ENCODE data around the gene MAEA. TPM values are rescaled to one million over a fixed set of nuclear protein-coding genes. Genes with fewer than 3 reads are reported as not detected.

MAEA gene
- total RNA-seq, 1 experiment from 2014 or later, result 19.1 TPM

DNA sequence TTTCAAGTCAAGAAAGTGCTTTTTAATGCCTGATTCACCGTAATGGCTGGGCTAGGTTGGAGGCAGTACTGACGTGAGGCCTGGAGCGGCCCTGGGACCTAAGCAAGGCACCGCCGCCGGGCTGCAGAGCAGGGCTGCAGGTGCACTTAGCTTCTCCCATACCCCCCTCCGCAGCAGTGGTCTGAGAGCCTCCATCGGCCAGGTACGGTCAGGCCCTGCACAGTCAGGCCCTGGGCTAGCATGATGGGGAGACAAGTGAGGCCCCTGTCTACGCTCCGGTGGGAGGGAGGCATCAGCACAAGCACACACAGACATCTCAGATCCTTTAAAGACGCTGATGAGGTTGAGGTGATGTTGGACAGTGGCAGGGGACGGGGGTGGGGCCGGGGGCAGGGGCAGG lies 4.7 kb downstream of the MAEA start:
- in situ Hi-C loops (cut with HindIII; ENCODE audit: low pct_unique_long_range_greater_than_20kb, low sequenced_read_pairs), result no loop called here
- DNase-seq (ENCODE audit: low read depth), result no peak

DNA sequence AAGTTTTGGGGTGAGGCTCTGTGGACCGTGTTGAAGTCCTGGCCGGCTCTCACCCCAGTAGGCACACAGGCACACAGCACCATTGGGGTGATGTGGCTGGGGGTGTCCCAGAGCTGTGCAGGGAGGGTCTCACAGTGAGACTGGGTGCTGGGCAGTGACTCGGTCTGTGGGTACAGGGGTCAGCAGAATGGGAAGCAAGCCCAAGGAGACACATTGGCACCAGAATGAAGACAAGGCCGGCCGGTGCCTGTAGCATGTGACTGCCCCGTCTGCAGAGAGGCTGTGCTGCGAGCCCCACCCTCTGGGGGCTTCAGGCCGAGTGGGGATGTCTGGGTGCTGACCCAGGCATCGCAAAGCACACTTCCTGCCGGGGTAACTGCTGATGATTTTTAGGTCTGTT lies 5.2 kb downstream of the MAEA start:
- no peak for DNase-seq (ENCODE audit: low read depth)
- in situ Hi-C loops (cut with HindIII; ENCODE audit: low pct_unique_long_range_greater_than_20kb, low sequenced_read_pairs), result no loop called here

DNA sequence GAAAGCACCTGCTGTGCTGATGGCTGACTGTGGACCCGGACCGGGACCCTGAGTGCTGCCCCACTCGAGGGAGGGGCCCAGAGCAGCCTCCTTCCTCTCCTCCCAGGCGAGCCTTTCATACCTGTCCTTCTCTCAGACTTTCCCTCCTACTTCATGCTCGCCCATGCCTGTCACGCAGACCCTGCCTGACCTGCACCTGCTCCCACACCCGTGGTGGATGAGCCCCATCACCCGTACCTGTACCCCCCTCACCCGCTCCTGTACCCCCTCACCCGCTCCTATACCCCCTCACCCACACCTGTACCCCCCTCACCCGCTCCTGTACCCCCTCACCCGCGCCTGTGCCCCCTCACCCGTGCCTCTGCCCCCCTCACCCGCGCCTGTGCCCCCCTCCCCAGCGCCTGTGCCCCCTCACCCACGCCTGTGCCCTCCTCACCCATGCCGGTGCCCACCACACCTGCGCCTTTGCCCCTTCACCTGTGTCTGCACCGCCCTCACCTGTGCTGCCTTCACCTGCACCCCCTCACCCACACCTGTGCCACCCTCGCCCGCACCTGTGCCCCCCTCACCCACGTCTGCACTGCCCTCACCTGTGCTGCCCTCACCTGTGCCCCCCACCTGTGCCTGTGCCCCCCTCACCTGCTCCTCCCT lies 5.8 kb downstream of the MAEA start:
- no peak for DNase-seq (ENCODE audit: low read depth)
- in situ Hi-C loops (cut with HindIII; ENCODE audit: low pct_unique_long_range_greater_than_20kb, low sequenced_read_pairs), result no loop called here

DNA sequence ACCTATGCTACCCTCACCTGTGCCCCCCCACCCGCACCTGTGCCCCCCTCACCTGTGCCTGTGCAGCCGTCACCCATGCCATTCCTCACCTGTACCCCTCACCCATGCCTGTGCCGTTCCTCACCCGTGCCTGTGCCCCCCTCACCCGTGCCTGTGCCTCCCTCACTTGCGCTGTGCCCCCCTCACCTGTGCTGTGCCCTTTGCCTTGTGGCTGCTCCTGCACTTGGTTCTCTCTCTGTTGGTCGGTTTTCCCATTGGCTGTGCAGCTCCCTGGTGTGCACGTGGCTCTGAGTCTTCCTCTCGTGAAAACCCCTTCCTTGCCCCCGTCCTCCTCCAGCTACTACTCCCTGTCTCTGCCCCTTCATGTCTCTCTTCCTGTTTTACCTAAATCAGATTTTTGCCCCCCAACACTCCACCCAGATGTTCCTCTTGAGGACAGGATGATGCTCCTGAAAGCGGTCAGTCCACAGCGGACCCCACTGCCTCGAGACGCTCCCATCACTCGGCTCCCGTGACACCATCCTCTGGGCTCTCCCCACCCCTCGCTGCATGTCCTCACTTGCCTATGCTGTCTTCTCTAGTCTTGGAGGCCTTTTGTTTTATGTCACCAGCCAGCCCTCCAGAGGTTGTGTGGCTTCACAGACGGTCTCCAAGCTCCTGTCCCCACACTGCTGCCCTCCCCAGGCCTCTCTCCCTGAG lies 6.8 kb downstream of the MAEA start:
- in situ Hi-C loops (cut with HindIII; ENCODE audit: low pct_unique_long_range_greater_than_20kb, low sequenced_read_pairs), result no loop called here
- DNase-seq (ENCODE audit: low read depth), result no peak

- in situ Hi-C loops (cut with HindIII; ENCODE audit: low pct_unique_long_range_greater_than_20kb, low sequenced_read_pairs), result no loop called here
- no peak for DNase-seq (ENCODE audit: low read depth)
Observed at GRCh38 chr4:1297023-1297395, 7.3 kb downstream of the MAEA start.

- no peak for DNase-seq (ENCODE audit: low read depth)
- in situ Hi-C loops (cut with HindIII; ENCODE audit: low pct_unique_long_range_greater_than_20kb, low sequenced_read_pairs), result no loop called here
Observed at GRCh38 chr4:1297456-1298325, 8.0 kb downstream of the MAEA start.

DNA sequence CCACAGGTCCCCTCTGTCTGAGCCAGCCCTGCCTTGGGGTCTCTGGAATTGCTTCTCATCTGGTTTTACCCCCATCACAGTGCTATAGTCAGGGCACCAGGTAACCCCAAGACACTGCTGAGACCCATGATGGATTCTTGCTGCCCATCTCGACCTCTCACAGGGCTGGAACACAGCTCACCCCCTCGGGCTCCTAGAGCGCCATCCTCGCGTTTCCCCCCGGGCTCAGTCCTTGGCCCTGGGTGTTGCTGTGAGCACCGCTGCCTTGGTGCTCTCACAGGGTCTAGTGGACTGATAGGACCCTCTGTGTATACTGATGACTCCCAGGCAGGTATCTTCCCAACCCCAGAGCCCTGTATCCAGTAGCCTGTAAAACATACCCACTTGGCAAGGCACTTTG lies 8.8 kb downstream of the MAEA start:
- DNase-seq (ENCODE audit: low read depth), result no peak

DNA sequence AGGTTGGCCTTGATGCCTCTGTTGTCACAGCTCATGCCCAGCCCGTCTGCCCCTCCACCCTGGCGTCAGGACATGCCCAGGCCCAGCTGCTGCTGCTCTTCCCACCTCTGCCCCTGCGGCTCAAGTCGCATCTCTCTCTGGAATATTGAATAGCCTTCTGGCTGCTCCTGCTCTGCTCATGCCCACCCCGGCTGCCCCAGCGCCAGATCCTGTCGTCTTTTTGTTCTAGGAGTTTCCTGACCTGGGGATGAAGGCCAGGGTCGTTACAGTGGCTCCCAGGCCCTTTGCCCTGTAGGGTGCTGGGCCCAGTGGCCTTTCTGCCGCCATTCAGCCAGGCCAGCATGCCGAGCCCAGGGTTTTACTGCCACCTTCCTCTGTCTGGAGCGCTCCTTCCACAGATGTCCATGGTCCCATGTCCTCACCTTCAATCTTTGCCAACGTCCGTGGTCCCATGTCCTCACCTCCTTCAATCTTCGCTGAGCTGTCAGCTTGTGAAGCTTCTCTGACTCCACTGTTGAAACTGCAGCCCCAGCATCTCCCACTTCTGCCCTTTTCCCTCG lies 9.7 kb downstream of the MAEA start:
- no peak for DNase-seq (ENCODE audit: low read depth)
- in situ Hi-C loops (cut with HindIII; ENCODE audit: low pct_unique_long_range_greater_than_20kb, low sequenced_read_pairs), result no loop called here

More for the DNA sequence above, 8.8 kb downstream of the MAEA start:
- in situ Hi-C loops (cut with HindIII; ENCODE audit: low pct_unique_long_range_greater_than_20kb, low sequenced_read_pairs), result no loop called here

- in situ Hi-C loops (cut with HindIII; ENCODE audit: low pct_unique_long_range_greater_than_20kb, low sequenced_read_pairs), result no loop called here
- DNase-seq (ENCODE audit: low read depth), result no peak
Observed at GRCh38 chr4:1300466-1301455, 11.1 kb downstream of the MAEA start.

DNA sequence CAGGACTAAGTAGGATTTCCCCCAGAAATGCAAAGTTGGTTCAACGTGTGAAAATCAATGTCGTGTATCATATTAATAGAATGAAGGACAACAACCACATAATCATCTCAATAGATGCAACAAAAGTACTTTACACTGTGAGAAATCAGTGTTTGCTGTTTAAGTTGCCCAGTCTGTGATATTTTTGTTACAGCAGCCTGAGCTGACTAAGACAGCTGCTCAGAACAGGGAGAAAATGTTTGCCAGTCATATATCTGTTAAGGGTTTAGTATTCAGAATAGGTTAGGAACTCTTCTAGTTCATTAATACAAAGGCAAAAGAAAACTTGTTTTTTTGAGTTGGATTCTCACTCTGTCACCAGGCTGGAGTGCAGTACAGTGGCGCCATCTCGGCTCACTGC lies 12.5 kb downstream of the MAEA start:
- DNase-seq (ENCODE audit: low read depth), result no peak
- in situ Hi-C loops (cut with HindIII; ENCODE audit: low pct_unique_long_range_greater_than_20kb, low sequenced_read_pairs), result no loop called here

GRCh38 chr4:1305261-1305711 lies 15.6 kb downstream of the MAEA start:
- no peak for DNase-seq (ENCODE audit: low read depth)
- in situ Hi-C loops (cut with HindIII; ENCODE audit: low pct_unique_long_range_greater_than_20kb, low sequenced_read_pairs), result no loop called here

DNA sequence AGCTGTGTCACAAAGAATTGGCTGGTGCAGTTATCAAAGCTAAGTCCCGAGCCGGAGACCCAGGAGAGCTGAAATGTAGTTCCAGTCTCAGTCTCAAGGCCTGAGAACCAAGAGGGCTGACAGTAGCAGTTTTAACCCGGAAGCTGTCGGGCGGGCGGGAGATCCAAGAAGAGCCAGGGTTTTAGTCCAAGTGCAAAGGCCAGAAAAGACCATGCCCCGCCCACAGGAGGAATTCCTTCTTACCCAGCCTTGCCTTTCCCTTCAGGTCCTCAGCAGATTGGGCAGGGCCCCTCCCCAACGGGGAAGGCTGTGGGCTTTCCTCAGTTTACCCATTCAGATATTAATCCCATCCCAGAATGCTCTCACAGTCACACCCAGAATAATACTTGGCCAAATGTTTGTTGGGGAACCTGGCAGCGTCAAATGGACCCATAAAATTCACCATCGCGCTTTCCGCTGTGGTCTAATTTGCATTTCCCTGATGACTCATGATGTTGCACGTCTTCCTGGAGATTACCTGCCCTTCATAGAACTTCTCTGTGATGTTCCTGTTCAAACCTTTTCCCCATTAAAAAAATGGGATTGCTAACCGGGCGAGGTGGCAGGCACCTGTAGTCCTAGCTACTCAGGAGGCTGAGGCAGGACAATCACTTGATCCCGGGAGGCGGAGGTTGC lies 16.2 kb downstream of the MAEA start:
- in situ Hi-C loops (cut with HindIII; ENCODE audit: low pct_unique_long_range_greater_than_20kb, low sequenced_read_pairs), result no loop called here
- DNase-seq (ENCODE audit: low read depth), result no peak

DNA sequence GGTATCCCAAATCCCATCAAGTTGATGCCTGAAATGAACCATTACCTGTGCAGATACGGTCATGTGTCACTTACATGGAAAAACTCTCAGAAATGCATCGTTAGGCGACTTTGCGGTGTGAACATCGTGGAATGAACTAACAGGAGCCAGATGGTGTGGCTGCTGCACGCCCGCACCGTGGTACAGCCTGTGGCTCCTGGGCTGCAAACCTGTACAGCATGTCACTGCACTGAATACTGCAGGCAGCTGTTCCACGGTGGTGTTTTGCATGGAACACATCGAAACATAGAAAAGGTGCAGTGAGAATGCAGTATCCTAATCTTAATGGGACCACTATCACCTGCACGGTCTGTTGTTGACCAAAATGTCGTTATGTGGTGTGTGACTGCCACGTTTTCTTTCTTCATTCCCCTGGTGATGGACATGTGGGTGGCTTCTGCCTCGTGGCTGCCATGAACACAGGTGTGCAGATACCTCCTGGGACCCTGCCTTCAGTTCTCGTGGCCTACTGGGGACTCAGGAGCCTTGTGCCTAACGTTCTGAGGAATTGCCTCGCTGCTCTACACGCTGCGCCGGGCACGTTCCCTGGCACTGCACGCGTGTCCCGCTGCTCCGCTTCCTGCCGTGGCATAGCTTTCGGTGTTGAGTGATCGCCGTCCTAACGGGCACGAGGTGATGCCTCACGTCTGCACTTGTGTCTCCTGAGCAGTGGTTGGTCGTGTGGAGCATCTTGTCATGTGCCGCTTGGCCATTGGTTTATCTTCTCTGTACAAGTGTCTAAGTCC lies 18.5 kb downstream of the MAEA start:
- DNase-seq (ENCODE audit: low read depth), result no peak
- in situ Hi-C loops (cut with HindIII; ENCODE audit: low pct_unique_long_range_greater_than_20kb, low sequenced_read_pairs), result no loop called here

DNA sequence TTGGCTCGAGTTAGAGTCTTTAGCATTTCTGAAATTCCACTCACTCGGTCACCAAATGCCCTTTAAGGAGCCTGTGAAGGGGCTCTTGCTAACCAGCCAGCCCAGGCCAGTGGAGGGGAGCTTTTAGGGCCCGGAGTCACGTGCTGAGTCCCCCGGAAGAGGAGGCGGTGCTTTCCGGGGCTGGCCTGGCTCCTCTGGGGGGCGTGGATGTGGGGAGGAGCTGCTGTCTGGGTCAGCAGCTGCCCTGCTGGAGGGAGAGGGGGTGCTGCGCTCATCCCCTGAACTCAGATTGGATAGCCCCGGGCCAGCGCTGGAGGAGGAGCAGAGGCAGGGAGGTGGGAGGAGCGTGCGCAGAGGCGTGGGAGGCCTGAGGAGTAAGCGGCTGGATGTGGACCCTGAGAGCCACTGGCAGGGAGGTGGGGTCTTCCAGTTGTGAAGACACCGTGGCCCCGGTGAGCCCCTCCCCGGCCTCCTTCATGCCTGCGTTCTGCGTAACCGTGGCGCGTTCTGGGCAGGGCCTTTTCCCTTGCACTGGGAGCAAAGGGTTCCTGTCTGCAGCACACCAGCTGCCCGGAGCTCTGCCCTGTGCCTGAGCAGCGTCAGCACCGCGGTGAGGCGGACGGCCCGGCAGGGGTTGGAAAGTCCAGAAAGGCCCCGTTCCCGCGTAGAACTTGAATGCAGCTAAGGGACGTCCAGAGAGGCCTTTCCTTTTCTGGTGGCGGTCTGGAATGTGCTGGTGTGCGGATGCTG lies 19.7 kb downstream of the MAEA start:
- peak; percentile 94 for DNase-seq (ENCODE audit: low read depth)
- in situ Hi-C loops (cut with HindIII; ENCODE audit: low pct_unique_long_range_greater_than_20kb, low sequenced_read_pairs), result no loop called here

GRCh38 chr4:1310031-1310795 lies 20.5 kb downstream of the MAEA start:
- in situ Hi-C loops (cut with HindIII; ENCODE audit: low pct_unique_long_range_greater_than_20kb, low sequenced_read_pairs), result no loop called here

More at GRCh38 chr4:1310031-1310795, 20.5 kb downstream of the MAEA start:
- DNase-seq (ENCODE audit: low read depth), result no peak

All from Caki2 (cell line).